GM12878 (cell line): Measurements from ENCODE around the gene DCTN1. TPM values are rescaled to one million over a fixed set of nuclear protein-coding genes. Genes with fewer than 3 reads are reported as not detected.
A peak's percentile ranks its signal among the peaks of the same experiment; 100 is the strongest.

ENCODE experiments used
- ATF7 ChIP-seq: fragments of 450-650 bp; IDR thresholded peaks from 2 replicates; pipeline ENCODE4 v1.6.1; 2016; ENCODE audit warnings: low read depth, mild to moderate bottlenecking
- BHLHE40 ChIP-seq, 2 experiments: fragments of 450-650 bp in 1 of 2; IDR thresholded peaks; 2 replicates each; pipeline ENCODE4 v1.6.1; 2011 to 2017; ENCODE audit warnings: low read depth in 2 of 2, borderline replicate concordance in 1 of 2, improper control_type of control experiment in 1 of 2, low read length in 1 of 2, mild to moderate bottlenecking in 1 of 2
- BRCA1 ChIP-seq: IDR thresholded peaks from 2 replicates; pipeline ENCODE4 v1.6.1; 2011; ENCODE audit warnings: low read depth, low read length, improper control_type of control experiment
- CREM ChIP-seq: IDR thresholded peaks from 2 replicates; pipeline ENCODE4 v1.6.1; 2014; ENCODE audit warnings: antibody characterized with exemption, low read depth
- DPF2 ChIP-seq: fragments of 450-650 bp; IDR thresholded peaks from 2 replicates; pipeline ENCODE4 v1.6.1; 2017; ENCODE audit warnings: mild to moderate bottlenecking
- E2F8 ChIP-seq: fragments of 450-650 bp; IDR thresholded peaks from 2 replicates; pipeline ENCODE4 v1.6.1; 2018; ENCODE audit warnings: mild to moderate bottlenecking, low read depth, moderate library complexity; ENCODE audit not compliant: partially characterized antibody
- IKZF1 ChIP-seq: fragments of 450-650 bp; conservative IDR thresholded peaks from 2 replicates; pipeline ENCODE4 v1.6.1; 2017; ENCODE audit warnings: antibody characterized with exemption, mild to moderate bottlenecking
- MEF2A ChIP-seq: IDR thresholded peaks from 2 replicates; pipeline ENCODE4 v1.6.1; 2011; ENCODE audit warnings: low read depth, mild to moderate bottlenecking, low read length, moderate library complexity; ENCODE audit not compliant: insufficient read depth
- MTA2 ChIP-seq: fragments of 450-650 bp; IDR thresholded peaks from 2 replicates; pipeline ENCODE4 v1.6.1; 2016; ENCODE audit warnings: low read depth, mild to moderate bottlenecking, moderate library complexity
- MXI1 ChIP-seq: fragments of 150-350 bp; IDR thresholded peaks from 2 replicates; pipeline ENCODE4 v1.6.1; 2011; ENCODE audit warnings: low read depth, mild to moderate bottlenecking, inconsistent platforms, low read length, improper control_type of control experiment
- NBN ChIP-seq: fragments of 450-650 bp; IDR thresholded peaks from 2 replicates; pipeline ENCODE4 v1.6.1; 2016
- NKRF ChIP-seq: fragments of 450-650 bp; conservative IDR thresholded peaks from 2 replicates; pipeline ENCODE4 v1.6.1; 2017; ENCODE audit warnings: mild to moderate bottlenecking, moderate library complexity
- POU2F2 ChIP-seq: IDR thresholded peaks from 3 replicates; pipeline ENCODE4 v1.6.1; 2011; ENCODE audit warnings: low read depth, mild to moderate bottlenecking, low read length, borderline replicate concordance
- RAD21 ChIP-seq: IDR thresholded peaks from 2 replicates; pipeline ENCODE4 v1.6.1; 2011; ENCODE audit warnings: mild to moderate bottlenecking, low read depth, low read length, moderate library complexity; ENCODE audit not compliant: insufficient read depth
- RAD51 ChIP-seq: fragments of 450-650 bp; IDR thresholded peaks from 2 replicates; pipeline ENCODE4 v1.6.1; 2016; ENCODE audit warnings: moderate library complexity, mild to moderate bottlenecking, inconsistent platforms
- RUNX3 ChIP-seq: IDR thresholded peaks from 2 replicates; pipeline ENCODE4 v1.6.1; 2012; ENCODE audit warnings: low read length, inconsistent platforms
- USF1 ChIP-seq: IDR thresholded peaks from 2 replicates; pipeline ENCODE4 v1.6.1; 2011; ENCODE audit warnings: borderline replicate concordance, low read depth, mild to moderate bottlenecking, moderate library complexity, mixed read lengths, low read length; ENCODE audit not compliant: insufficient read depth; ENCODE audit errors: extremely low read length
- polyA plus RNA-seq, 11 experiments: library from polyadenylated mRNA; depleted of rRNA in 4 of 11; unstranded in 6 of 11; stranded (reverse) in 5 of 11; fragments of >200 nt; fragmentation: Nextera tagmentation in 4 of 11; fragmentation: Illumina TruSeq in 1 of 11; extraction: Ambion mirVana in 4 of 11; extraction: Trizol in 1 of 11; gene quantifications; 1 replicate in 1 of 11; 2 replicates in 10 of 11; pipeline versions ENCODE4 v1.2.1 to v1.2.3, GENCODE V29; 2011 to 2016; ENCODE audit warnings: inconsistent platforms in 2 of 11, missing spikeins in 2 of 11, low read depth in 1 of 11
- total RNA-seq, 4 experiments: library from RNA; depleted of rRNA in 3 of 4; stranded (reverse); fragments of >200 nt in 3 of 4; fragmentation: Illumina TruSeq in 1 of 4; extraction: Trizol in 1 of 4; gene quantifications; 2 replicates each; pipeline versions ENCODE4 v1.2.1 to v1.2.3, GENCODE V29; 2013 to 2021
- TF ChIP-seq, protein P1 (sequence below): fragments of 450-650 bp; IDR thresholded peaks from 2 replicates; pipeline ENCODE4 v1.6.1; 2017; ENCODE audit warnings: low read depth, mild to moderate bottlenecking, moderate library complexity

Gene DCTN1
- total and polyA plus RNA-seq, 10 of the 15 experiments (the other 5 are each of a cell fraction or from before 2014, with no cell fraction given) = 44.1 to 116 (median 64.8) TPM

GRCh38 chr2:74406035-74406434, 25.9 kb upstream of the DCTN1 start (continued):
- TF ChIP-seq DPF2 = peak; percentile 40; the same call in 1 of the 2 replicates
- TF ChIP-seq RAD51 = peak; percentile 59; the same call in 1 of the 2 replicates
- peak; percentile 85; the same call in 2 of the 3 replicates for TF ChIP-seq POU2F2
- no peak for TF ChIP-seq IKZF1
- TF ChIP-seq CREM = no peak
- TF ChIP-seq RAD21 = no peak
- TF ChIP-seq, protein P1, sequence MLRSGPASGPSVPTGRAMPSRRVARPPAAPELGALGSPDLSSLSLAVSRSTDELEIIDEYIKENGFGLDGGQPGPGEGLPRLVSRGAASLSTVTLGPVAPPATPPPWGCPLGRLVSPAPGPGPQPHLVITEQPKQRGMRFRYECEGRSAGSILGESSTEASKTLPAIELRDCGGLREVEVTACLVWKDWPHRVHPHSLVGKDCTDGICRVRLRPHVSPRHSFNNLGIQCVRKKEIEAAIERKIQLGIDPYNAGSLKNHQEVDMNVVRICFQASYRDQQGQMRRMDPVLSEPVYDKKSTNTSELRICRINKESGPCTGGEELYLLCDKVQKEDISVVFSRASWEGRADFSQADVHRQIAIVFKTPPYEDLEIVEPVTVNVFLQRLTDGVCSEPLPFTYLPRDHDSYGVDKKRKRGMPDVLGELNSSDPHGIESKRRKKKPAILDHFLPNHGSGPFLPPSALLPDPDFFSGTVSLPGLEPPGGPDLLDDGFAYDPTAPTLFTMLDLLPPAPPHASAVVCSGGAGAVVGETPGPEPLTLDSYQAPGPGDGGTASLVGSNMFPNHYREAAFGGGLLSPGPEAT = 0 out of 2 replicates have a peak, but pooled peaks have one; percentile 43
- TF ChIP-seq NKRF = no peak
- no peak for TF ChIP-seq BRCA1
- TF ChIP-seq MTA2 = 0 out of 2 replicates have a peak, but pooled peaks have one; percentile 15
- TF ChIP-seq MXI1 = no peak
- TF ChIP-seq NBN = peak; percentile 68
- TF ChIP-seq USF1 = no peak
- TF ChIP-seq MEF2A = no peak
- TF ChIP-seq E2F8 = no peak
- peak; percentile 69; the same call in 1 of the 2 replicates for TF ChIP-seq ATF7
- peak; percentile 36; the same call in 1 of the 2 replicates for TF ChIP-seq RUNX3
- peak; percentile 67 to 81; a peak in 3 of 4 replicates for TF ChIP-seq BHLHE40 (IDR thresholded peaks at IDR 0.05; ENCODE audit: borderline replicate concordance in 1 of 2, low read depth in 2 of 2, low read length in 1 of 2)
